SU-DHL-6 (cell line): ENCODE data around the gene SYNGR1.

Experiments
- H2AFZ ChIP-seq: fragments of 200-600 bp; sonication (generic); 2 replicates; pipeline ENCODE4 v1.6.1; 2014; ENCODE audit warnings: low read depth, mild to moderate bottlenecking, moderate library complexity, mixed read lengths, antibody characterized with exemption, low read length; ENCODE audit not compliant: severe bottlenecking
- H3F3A ChIP-seq: fragments of 200-600 bp; shearing (Covaris generic); 2 replicates; pipeline ENCODE4 v1.6.0; 2016; ENCODE audit warnings: antibody characterized with exemption, mild to moderate bottlenecking; ENCODE audit not compliant: insufficient read depth
- H3K27ac ChIP-seq: fragments of 200-600 bp; sonication (generic); 2 replicates; pipeline ENCODE4 v1.5.1; 2016; ENCODE audit warnings: low read depth, mild to moderate bottlenecking, low read length, moderate library complexity, mixed read lengths
- H3K27me3 ChIP-seq: fragments of 200-600 bp; sonication (generic), shearing (Covaris generic); 2 replicates; pipeline ENCODE4 v1.6.0; 2014; ENCODE audit warnings: mild to moderate bottlenecking, low read length
- H3K36me3 ChIP-seq: fragments of 200-600 bp; sonication (generic); 2 replicates; pipeline ENCODE4 v1.6.1; 2014; ENCODE audit warnings: mild to moderate bottlenecking, low read length, mixed read lengths
- H3K4me2 ChIP-seq: fragments of 300-600, 200-600 bp; shearing (Covaris generic), sonication (generic); 2 replicates; pipeline ENCODE4 v1.6.0; 2014; ENCODE audit warnings: low read length, low read depth, mild to moderate bottlenecking; ENCODE audit not compliant: poor library complexity, severe bottlenecking
- H3K4me3 ChIP-seq: fragments of 200-600 bp; sonication (generic); 2 replicates; pipeline ENCODE4 v1.5.1; 2014; ENCODE audit warnings: antibody characterized with exemption, low read length, mild to moderate bottlenecking, mixed read lengths; ENCODE audit not compliant: insufficient read depth, poor library complexity, severe bottlenecking
- H3K79me2 ChIP-seq: fragments of 200-600 bp; sonication (generic); 2 replicates; pipeline ENCODE4 v1.6.1; 2014; ENCODE audit warnings: mild to moderate bottlenecking, low read length, moderate library complexity; ENCODE audit not compliant: insufficient read depth
- H3K9ac ChIP-seq: fragments of 200-600 bp; sonication (generic); 2 replicates; pipeline ENCODE4 v1.7.0; 2014; ENCODE audit warnings: mild to moderate bottlenecking, low read length
- H3K9me2 ChIP-seq: fragments of 200-600 bp; sonication (generic); replicated peaks from 2 replicates; pipeline ENCODE4 v1.6.1; 2014; ENCODE audit warnings: low read length; ENCODE audit not compliant: insufficient read depth
- H3K9me3 ChIP-seq: fragments of 200-600 bp; sonication (generic); 2 replicates; pipeline ENCODE4 v1.6.1; 2014; ENCODE audit warnings: low read length, mixed read lengths; ENCODE audit not compliant: insufficient read depth
- H4K20me1 ChIP-seq: fragments of 200-600 bp; sonication (generic); 2 replicates; pipeline ENCODE4 v1.6.1; 2014; ENCODE audit warnings: low read depth, mild to moderate bottlenecking, antibody characterized with exemption, low read length, moderate library complexity, mixed read lengths
- CTCF ChIP-seq: fragments of 200-600 bp; sonication (generic); IDR thresholded peaks from one replicate; pipeline ENCODE4 v1.5.1; 2017; ENCODE audit warnings: antibody characterized with exemption, mild to moderate bottlenecking, low read length, moderate library complexity; ENCODE audit not compliant: insufficient read depth, poor library complexity, severe bottlenecking
- EZH2phosphoT487 ChIP-seq: fragments of 200-600 bp; sonication (generic), shearing (Covaris generic); conservative IDR thresholded peaks from 2 replicates; pipeline ENCODE4 v1.6.1; 2018; ENCODE audit warnings: mild to moderate bottlenecking, antibody characterized with exemption, low read length, moderate library complexity, mixed read lengths

SYNGR1 gene

DNA sequence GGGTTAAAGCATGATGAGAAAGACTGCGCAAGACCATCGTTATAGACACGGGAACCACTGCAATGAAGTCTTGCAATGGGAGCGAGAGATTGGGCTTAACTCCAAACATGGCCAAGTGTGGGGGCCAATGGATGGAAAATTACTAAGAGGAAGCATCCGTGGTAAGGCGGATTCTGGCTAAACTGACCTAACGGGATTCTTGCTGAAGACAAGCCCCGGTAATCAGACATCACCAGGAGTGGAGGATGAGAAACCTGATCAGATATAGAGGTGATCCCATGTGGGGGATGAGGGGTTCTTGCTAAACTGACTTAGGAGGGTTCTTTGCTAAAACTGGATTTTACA lies 5.8 kb upstream of the SYNGR1 start:
- H3K9me2 ChIP-seq: no peaks in the 10 kb centered on the region
- H3K4me3 ChIP-seq: no peak overlapping the region
- no peak overlapping the region for H3K9ac ChIP-seq
- H3K27me3 ChIP-seq: no peaks in the 10 kb centered on the region
- no peak overlapping the region for H2AFZ ChIP-seq
- H3K4me2 ChIP-seq: no peak overlapping the region
- H3K27ac ChIP-seq: no peak overlapping the region
- no peaks in the 10 kb centered on the region for H3F3A ChIP-seq
- TF ChIP-seq EZH2phosphoT487 (no peak), CTCF (no peak)
- no peaks in the 10 kb centered on the region for H3K36me3 ChIP-seq
- H3K79me2 ChIP-seq: no peaks in the 10 kb centered on the region
- no peaks in the 10 kb centered on the region for H3K9me3 ChIP-seq
- no peaks in the 10 kb centered on the region for H4K20me1 ChIP-seq

GRCh38 chr22:39345231-39345630 lies 4.6 kb upstream of the SYNGR1 start:
- Histone ChIP-seq H2AFZ (no peak overlapping the region), H3F3A (no peaks in the 10 kb centered on the region), H3K9me2 (no peaks in the 10 kb centered on the region), H3K9me3 (no peaks in the 10 kb centered on the region), H3K27me3 (no peaks in the 10 kb centered on the region), H3K4me3 (no peak overlapping the region), H4K20me1 (no peaks in the 10 kb centered on the region), H3K4me2 (no peak overlapping the region), H3K36me3 (no peaks in the 10 kb centered on the region), H3K9ac (no peak overlapping the region), H3K27ac (no peak overlapping the region), H3K79me2 (no peaks in the 10 kb centered on the region)
- TF ChIP-seq CTCF (no peak), EZH2phosphoT487 (no peak)

GRCh38 chr22:39348909-39349505 lies 784 bp upstream of the SYNGR1 start:
- peak overlapping the region; percentile 55 for H3K4me3 ChIP-seq
- no peaks in the 10 kb centered on the region for H3K27me3 ChIP-seq
- peak overlapping the region; percentile 53 for H3K27ac ChIP-seq
- H3K9me2 ChIP-seq: no peaks in the 10 kb centered on the region
- H3F3A ChIP-seq: no peaks in the 10 kb centered on the region
- H4K20me1 ChIP-seq: no peaks in the 10 kb centered on the region
- H3K79me2 ChIP-seq: no peaks in the 10 kb centered on the region
- TF ChIP-seq EZH2phosphoT487 (no peak), CTCF (no peak)
- no peaks in the 10 kb centered on the region for H3K9me3 ChIP-seq
- no peaks in the 10 kb centered on the region for H3K36me3 ChIP-seq
- H3K9ac ChIP-seq: peak overlapping the region; percentile 55
- peak overlapping the region; percentile 51 for H2AFZ ChIP-seq
- peak overlapping the region; percentile 53 for H3K4me2 ChIP-seq
